OCI-LY1 (cell line): ENCODE results near the gene CA12.

Source experiments
- CTCF ChIP-seq: fragments of 200-600 bp; sonication (generic), shearing (Covaris generic); IDR thresholded peaks from 2 replicates; pipeline ENCODE4 v1.5.1; 2017; ENCODE audit warnings: mild to moderate bottlenecking, antibody characterized with exemption, low read length, moderate library complexity, mixed read lengths
- EZH2 ChIP-seq: fragments of 200-600 bp; sonication (generic), shearing (Covaris generic); IDR thresholded peaks from 2 replicates; pipeline ENCODE4 v1.8.0; 2017; ENCODE audit warnings: borderline replicate concordance, mixed run types, mild to moderate bottlenecking, antibody characterized with exemption, low read length, moderate library complexity, mixed read lengths

GRCh38 chr15:63381301-63382204 lies at the start of gene CA12:
- TF ChIP-seq EZH2 (no peak), CTCF (no peak)
